ENCODE data around the gene CCDC88C.

CCDC88C gene

DNA sequence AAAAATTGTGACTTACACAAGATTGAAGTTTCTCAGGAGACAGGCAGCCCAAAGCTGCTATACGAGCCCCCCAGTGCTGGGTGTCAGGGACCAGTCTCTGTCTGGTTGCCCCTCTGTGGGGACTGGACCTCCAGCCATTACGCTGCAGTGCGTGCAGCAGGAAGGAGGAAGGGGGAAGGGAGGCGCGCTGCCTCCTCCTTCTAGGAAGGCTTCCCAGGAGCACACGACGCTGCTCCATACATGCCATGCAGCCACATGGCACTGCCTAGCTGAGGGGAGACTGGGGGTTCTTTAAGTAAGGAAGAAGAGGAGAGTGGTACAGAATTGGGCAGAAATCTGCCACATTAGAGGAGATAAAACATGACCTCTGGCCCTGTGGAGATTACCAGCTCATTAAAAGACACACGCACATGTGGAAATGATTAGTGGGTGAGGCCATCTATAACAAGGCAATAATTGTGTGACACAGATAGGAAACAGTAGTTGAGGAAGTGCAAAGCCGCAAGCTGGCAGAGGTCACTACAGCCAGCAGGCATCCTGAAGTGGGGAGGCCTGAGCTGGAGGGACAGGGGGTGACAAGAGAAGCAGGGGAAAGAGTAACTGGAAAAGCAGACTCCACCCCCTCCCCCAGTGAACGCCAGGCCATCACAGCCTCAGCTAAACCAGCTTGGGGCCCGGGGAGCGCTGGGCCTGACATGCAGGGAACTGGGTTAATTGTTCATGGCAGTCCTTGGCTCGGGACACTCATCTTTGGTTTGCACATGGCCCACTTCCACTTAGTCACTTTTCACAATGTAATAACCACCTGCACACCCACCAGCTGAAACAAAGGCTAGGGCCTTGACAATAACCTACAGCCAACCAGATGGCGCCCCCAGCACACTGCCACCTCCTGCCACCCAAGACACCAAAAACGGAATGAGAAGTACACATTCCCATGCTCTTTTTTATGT is 39.6 kb downstream of the CCDC88C start:
- DNase-seq = no peak

DNA sequence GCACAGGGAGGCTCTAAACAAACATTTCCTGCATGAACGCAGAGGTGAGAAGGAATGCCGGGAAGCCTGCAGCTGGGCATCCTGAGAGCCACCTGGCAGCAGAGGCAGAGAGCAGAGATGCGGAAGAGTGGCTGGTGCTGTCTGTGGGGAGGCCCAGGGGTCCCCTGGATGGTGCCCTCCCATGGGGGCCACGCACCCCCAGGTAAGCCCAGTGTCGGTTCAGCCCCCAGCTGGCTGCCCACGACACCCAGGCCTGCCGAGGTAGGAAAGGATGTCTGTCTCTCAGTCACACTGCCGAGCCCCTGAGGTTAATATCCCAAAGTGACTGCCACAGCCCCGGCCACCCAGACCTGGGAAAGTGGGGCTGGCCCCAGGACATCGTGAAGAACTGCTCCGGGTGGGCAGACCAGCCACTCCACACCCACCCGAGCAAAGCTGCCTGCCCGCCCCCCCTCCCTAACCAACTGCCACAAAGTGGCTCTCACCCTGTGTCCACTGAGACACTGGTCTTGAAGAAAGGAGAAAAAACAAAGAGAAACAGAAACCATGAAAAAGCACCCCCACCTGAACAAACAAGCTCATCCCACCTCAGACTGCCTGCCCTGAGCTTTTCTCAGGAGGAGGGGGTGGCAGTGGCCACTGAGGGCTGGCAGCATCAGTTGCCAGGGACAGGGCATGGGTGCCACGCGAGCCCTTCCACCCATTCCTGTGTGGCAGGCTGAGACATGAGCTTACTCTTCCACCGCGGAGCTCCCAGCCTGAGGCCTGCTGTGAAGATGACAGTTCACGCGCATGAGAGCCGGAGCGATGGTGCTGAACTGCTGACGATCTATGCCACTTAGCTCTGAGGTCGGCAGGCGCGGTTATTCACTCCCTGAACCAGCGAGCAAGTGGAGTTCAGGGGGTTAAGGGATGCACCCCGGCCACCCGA is 40.8 kb downstream of the CCDC88C start:
- DNase-seq = no peak

- DNase-seq = no peak
Measured at GRCh38 chr14:91375720-91376452, 41.7 kb downstream of the CCDC88C start.

DNA sequence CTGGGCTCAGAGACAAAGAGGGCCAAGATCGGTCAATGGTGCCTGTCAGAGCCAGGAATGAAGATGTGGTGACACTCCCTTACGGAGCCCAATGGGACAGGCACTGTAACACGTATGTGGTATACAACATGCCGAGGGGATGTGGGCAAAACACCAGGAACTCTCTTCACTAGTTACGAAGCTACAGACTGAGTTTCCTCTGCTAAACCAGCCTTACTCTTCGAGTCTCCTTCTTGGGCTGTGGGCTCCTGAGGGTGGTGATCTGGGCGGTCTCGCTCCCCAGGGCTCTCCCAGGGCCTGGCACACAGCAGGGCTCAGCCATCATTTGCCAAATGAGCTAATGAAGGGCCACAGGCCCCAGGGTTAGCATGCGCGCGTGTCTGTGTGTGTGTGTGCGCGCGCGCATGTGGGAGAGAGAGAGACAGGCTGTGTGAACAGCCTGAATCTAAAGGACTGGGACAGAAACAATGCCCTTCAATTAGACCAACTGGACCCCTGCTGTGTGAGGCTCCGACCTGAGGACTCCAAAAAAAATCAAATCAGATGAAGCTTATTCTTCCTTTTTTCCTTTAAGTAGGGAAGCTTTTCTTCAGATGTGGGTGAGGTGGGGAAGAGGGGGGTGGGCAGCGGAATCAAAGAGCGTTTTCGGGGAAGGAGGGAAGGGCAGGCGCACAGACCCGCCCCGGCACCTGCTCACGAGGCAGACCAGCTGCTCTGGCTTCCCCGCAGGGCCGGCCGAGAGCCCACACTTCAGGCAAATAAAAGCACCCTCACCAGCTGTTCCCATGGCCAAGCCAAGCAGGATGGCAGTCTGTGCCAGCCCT is 42.5 kb downstream of the CCDC88C start:
- DNase-seq = peak; percentile 86

- DNase-seq = no peak
Measured at GRCh38 chr14:91374287-91374878, 43.2 kb downstream of the CCDC88C start.

DNA sequence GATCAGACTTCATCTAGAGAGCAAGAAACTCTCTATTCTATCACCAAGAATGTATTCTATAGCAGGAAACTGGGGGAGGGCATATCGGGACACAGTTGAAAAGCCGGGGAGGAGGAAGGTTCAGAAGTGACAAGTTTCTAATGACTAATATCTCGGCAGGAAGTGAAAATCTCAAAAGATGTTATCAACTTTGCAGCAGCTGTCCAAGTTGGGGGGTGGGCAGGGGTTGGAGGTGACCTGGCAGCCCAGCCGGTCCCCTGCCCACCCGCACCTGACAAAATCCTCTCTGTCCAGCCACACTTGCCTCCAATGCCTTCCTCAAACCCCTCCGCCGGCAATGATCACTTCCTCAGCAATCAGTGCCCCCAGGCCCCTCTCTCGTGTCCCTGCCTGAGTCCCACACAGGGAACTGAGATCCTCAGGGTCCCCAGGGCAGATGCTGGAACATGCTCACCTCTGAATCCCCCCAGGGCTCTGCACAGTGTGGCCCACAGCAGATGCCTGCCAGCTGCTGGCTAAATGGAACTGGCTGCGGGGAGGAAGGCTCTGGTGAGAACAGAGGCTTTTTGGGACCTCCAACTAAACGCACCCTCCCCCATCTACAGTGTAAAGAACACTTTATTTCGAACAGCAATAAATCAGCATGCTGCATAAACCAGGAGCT is 43.9 kb downstream of the CCDC88C start:
- DNase-seq = peak; percentile 55

GRCh38 chr14:91372671-91373495 is 44.7 kb downstream of the CCDC88C start:
- DNase-seq = peak; percentile 18

- DNase-seq = no peak
Measured at GRCh38 chr14:91371990-91372375, 45.6 kb downstream of the CCDC88C start.

DNA sequence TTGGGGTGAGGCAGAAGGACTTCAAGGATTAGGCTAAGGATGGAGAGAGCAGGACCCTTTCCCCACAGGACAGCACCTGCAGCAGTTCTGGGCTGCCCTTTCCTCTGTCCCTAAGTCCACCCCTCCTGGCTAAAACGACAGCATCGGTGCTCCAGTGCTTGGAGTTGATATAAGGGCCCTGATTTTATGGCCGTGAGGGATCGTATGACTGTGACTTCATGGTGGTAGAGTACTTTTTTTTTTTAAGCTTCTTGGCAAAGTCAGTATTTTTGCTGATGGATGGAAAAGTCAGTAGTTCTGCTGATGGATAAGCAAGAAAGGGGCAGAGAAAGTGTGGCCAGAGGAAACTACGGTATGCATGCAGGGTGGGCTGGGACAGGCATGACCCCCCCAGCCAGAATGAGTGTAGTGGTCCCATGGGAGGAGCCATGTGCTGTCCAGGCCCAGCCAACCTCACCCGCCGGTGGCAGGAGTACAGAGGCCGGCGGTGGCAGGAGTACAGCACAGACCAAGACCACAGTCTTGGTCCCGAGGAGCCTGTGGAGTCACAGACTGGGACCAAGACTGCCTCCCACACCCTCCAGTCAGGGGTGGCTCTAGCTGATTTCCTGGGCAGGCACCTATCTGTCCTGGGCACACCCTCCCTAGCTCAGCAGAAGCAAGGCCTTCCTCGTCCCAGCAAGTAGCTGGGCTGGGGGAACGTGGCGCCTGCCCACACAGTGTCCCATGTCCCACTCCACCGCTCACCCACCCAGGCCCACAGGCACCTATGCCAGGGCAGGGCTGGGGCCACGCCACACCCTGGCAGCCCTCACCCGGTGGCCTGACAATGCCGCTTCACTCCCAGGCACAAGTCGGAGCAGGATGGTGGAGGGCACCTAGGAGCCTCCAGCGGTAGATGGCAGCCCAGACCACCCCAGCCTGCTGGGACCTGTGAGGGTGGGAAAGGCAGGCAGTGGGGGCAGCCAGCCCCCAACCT is 46.3 kb downstream of the CCDC88C start:
- DNase-seq = no peak

- peak; percentile 95 for DNase-seq
Measured at GRCh38 chr14:91369628-91370445, 47.8 kb downstream of the CCDC88C start.

GRCh38 chr14:91368776-91369416 is 48.7 kb downstream of the CCDC88C start:
- no peak for DNase-seq

GRCh38 chr14:91367173-91368171 is 50.1 kb downstream of the CCDC88C start:
- DNase-seq = no peak

- no peak for DNase-seq
Measured at GRCh38 chr14:91366749-91367148, 50.9 kb downstream of the CCDC88C start.

DNA sequence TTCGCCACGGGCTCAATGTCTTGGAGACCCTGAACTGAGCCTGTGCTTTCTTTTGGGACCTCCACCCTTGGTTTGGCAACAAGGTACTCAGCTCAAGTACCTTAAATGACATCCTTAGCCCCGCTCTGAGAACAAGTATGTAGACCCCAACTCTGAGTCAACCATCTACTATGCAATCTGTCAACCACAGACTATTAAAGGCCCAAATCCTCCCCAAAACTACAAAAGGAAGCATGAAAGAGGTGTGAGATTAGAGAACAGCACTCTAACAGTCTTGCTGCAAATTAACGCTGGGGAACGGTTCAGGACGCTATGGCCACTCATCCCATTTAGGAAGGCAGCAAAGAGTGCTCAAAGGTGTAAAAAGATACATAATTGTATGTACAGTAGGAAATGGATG is 52.1 kb downstream of the CCDC88C start:
- DNase-seq = no peak

GRCh38 chr14:91364524-91365270 is 52.9 kb downstream of the CCDC88C start:
- no peak for DNase-seq
